Motor neuron (in vitro differentiated cells): Measurements from ENCODE around the gene GGPS1. TPM values are rescaled to one million over a fixed set of nuclear protein-coding genes. Genes with fewer than 3 reads are reported as not detected.
"Not testable (repeated sequence)": the region's sequence is repeated elsewhere in the genome, so short reads cannot be mapped to it uniquely, and the experiment has no call there.

Experiments
- ATAC-seq, 8 experiments: fragments of 200-7000 bp; cut with Tn5 transposase; replicated peaks in 6 of 8; 2 replicates each; pipeline ENCODE4 v1.8.0; 2021; ENCODE audit warnings: mild to moderate bottlenecking in 8 of 8, moderate library complexity in 8 of 8
- H3K27ac ChIP-seq, 2 donors: fragments of 250-450 bp; sonication (Bioruptor Pico); 2 replicates each; pipeline ENCODE4 v1.9.0; 2021; ENCODE audit warnings: antibody characterized with exemption in 2 of 2, mild to moderate bottlenecking in 2 of 2, moderate library complexity in 1 of 2
- H3K4me1 ChIP-seq, 2 donors: fragments of 250-450 bp; sonication (Bioruptor Pico); replicated peaks in 1 of 2; 2 replicates each; pipeline ENCODE4 v1.6.1; 2021; ENCODE audit warnings: antibody characterized with exemption in 2 of 2, mild to moderate bottlenecking in 2 of 2, moderate library complexity in 1 of 2
- H3K4me3 ChIP-seq, 5 donors: fragments of 250-450 bp; sonication (Bioruptor Pico); 2 replicates each; pipeline ENCODE4 v1.9.0; 2021; ENCODE audit warnings: antibody characterized with exemption in 5 of 5, mild to moderate bottlenecking in 5 of 5, moderate library complexity in 4 of 5
- WGBS, 10 experiments: fragments of 450-650 bp; shearing (Covaris generic); methylation state at CpG; one replicate each; pipeline ENCODE4 v1.0.0; 2022; 5-methylcytosine and 5-hydroxymethylcytosine counted together
- in situ Hi-C, 9 experiments: fragments of 400-800 bp; cut with MboI; loops; one replicate each; pipeline ENCODE4 v1.15.0; 2021; ENCODE audit warnings: low sequenced_read_pairs in 9 of 9, low pct_unique_long_range_greater_than_20kb in 2 of 9; ENCODE audit not compliant: unreplicated experiment in 9 of 9
- total RNA-seq, 8 experiments: library from RNA; unstranded; fragments of 300-600 nt; gene quantifications; 2 replicates each; pipeline versions ENCODE4 v1.2.3 to v1.2.4, GENCODE V29; 2022

GGPS1 gene
- total RNA-seq, 8 experiments from 2014 or later = 25.9 to 52.5 (median 47.1) TPM

- no peak overlapping the region for H3K27ac ChIP-seq
- ATAC-seq = no peak
- in situ Hi-C loops = no loop called here
- H3K4me1 ChIP-seq = no peaks in the 10 kb centered on the region
- no peak overlapping the region for H3K4me3 ChIP-seq
Measured at GRCh38 chr1:235293322-235293942, 34.9 kb upstream of the GGPS1 start.

- Histone ChIP-seq H3K4me3 (no peak overlapping the region), H3K4me1 (no peaks in the 10 kb centered on the region), H3K27ac (no peak overlapping the region)
- peak in 1 of 8 experiments; percentile 79 for ATAC-seq
- 78 to 100% (median 95%) methylated on average over 2 to 5 of the region's 5 CpGs; no CpG with 5 or more reads in 2 of the 10 experiments for WGBS, 10 experiments
- in situ Hi-C loops = no loop called here
Measured at GRCh38 chr1:235295902-235296350, 32.4 kb upstream of the GGPS1 start.

- in situ Hi-C loops = no loop called here
- no peak for ATAC-seq
Measured at GRCh38 chr1:235296729-235297128, 31.6 kb upstream of the GGPS1 start.

GRCh38 chr1:235297579-235297978 is 30.8 kb upstream of the GGPS1 start:
- Histone ChIP-seq H3K27ac (no peak overlapping the region), H3K4me3 (no peak overlapping the region), H3K4me1 (no peaks in the 10 kb centered on the region)
- ATAC-seq = no peak
- in situ Hi-C loops = no loop called here
- 43 to 100% (median 90%) methylated on average over 1 to 3 of the region's 3 CpGs; no CpG with 5 or more reads in 1 of the 10 experiments for WGBS, 10 experiments

More at GRCh38 chr1:235296729-235297128, 31.6 kb upstream of the GGPS1 start:
- Histone ChIP-seq H3K4me1 (no peaks in the 10 kb centered on the region), H3K27ac (no peak overlapping the region), H3K4me3 (no peak overlapping the region)
- WGBS, 10 experiments = 100% methylated on average over 1 of the region's 1 CpG; no CpG with 5 or more reads in 1 of the 10 experiments

- no peaks in the 10 kb centered on the region for H3K4me1 ChIP-seq
- H3K27ac ChIP-seq = no peak overlapping the region
- in situ Hi-C loops = no loop called here
- no peak overlapping the region for H3K4me3 ChIP-seq
- ATAC-seq = peak in 1 of 8 experiments; percentile 52
- WGBS, 10 experiments = 40 to 92% (median 79%) methylated on average over 1 to 2 of the region's 2 CpGs; no CpG with 5 or more reads in 6 of the 10 experiments
Measured at GRCh38 chr1:235298758-235299157, 29.6 kb upstream of the GGPS1 start.

- ATAC-seq = peak in 1 of 8 experiments; percentile 32
- Histone ChIP-seq H3K4me1 (peaks cover 0 to under 1% of the 10 kb centered on the region in 2 donors), H3K4me3 (no peak overlapping the region), H3K27ac (no peak overlapping the region)
- in situ Hi-C loops = no loop called here
- 63 to 100% (median 90%) methylated on average over 1 to 10 of the region's 10 CpGs; no CpG with 5 or more reads in 2 of the 10 experiments for WGBS, 10 experiments
Measured at GRCh38 chr1:235299169-235299858, 29.1 kb upstream of the GGPS1 start.

GRCh38 chr1:235302143-235302542 is 26.2 kb upstream of the GGPS1 start:
- in situ Hi-C loops = no loop called here
- Histone ChIP-seq H3K27ac (no peak overlapping the region), H3K4me3 (no peak overlapping the region), H3K4me1 (peaks cover 11 to 13% of the 10 kb centered on the region in 2 donors)
- no CpG with 5 or more reads among the region's 1 CpG for WGBS, 10 experiments
- no peak for ATAC-seq

GRCh38 chr1:235304549-235305451 is 23.6 kb upstream of the GGPS1 start:
- Histone ChIP-seq H3K4me1 (peaks cover 11 to 13% of the 10 kb centered on the region in 2 donors), H3K4me3 (no peak overlapping the region), H3K27ac (peak overlapping the region in 1 of 2 donors; percentile 58)
- peak in 6 of 8 experiments; percentile 26 to 72 (median 48) for ATAC-seq
- in situ Hi-C loops = no loop called here
- WGBS, 10 experiments = 47 to 97% (median 90%) methylated on average over 1 to 6 of the region's 6 CpGs; no CpG with 5 or more reads in 1 of the 10 experiments

GRCh38 chr1:235307158-235308124 is 20.9 kb upstream of the GGPS1 start:
- no peak overlapping the region for H3K4me3 ChIP-seq
- ATAC-seq = no peak
- H3K27ac ChIP-seq = no peak overlapping the region
- in situ Hi-C loops = no loop called here
- peaks cover 11 to 13% of the 10 kb centered on the region in 2 donors for H3K4me1 ChIP-seq
- WGBS, 10 experiments = 68 to 100% (median 85%) methylated on average over 3 to 7 of the region's 7 CpGs

GRCh38 chr1:235309206-235309605 is 19.2 kb upstream of the GGPS1 start:
- H3K4me1 ChIP-seq = peaks cover 13 to 14% of the 10 kb centered on the region in 2 donors
- in situ Hi-C loops, ATAC-seq, H3K27ac ChIP-seq, H3K4me3 ChIP-seq: not testable (repeated sequence)
- WGBS, 10 experiments = no CpG with 5 or more reads among the region's 32 CpGs

- no peak for ATAC-seq
- H3K27ac ChIP-seq = no peak overlapping the region
- in situ Hi-C loops = no loop called here
- peaks cover 0 to 6% of the 10 kb centered on the region in 2 donors for H3K4me1 ChIP-seq
- 40 to 100% (median 86%) methylated on average over 1 to 6 of the region's 6 CpGs; no CpG with 5 or more reads in 1 of the 10 experiments for WGBS, 10 experiments
- H3K4me3 ChIP-seq = no peak overlapping the region
Measured at GRCh38 chr1:235313262-235313661, 15.1 kb upstream of the GGPS1 start.
